HCT116 (cell line): ENCODE data around the gene ST3GAL2. TPM values are rescaled to one million over a fixed set of nuclear protein-coding genes. Genes with fewer than 3 reads are reported as not detected.

ENCODE experiments used
- ATAC-seq: fragments of 200-7000 bp; cut with Tn5 transposase; 2 replicates; pipeline ENCODE4 v1.9.1; 2020; ENCODE audit warnings: mild to moderate bottlenecking, moderate library complexity
- BruUV-seq: library from RNA; stranded (reverse); fragments of 400-500 nt; replicated peaks from 2 replicates; lab custom pipeline; 2021; lab: Mats Ljungman, UMichigan
- CTCF ChIA-PET: fragments of 300-600 bp; sonication (Branson Sonifier 250); formaldehyde crosslinking; loops from one replicate; lab custom pipeline; 2021; ENCODE audit warnings: antibody characterized with exemption; lab: Charles Lee
- POLR2A ChIA-PET: fragments of 300-600, 350-600 bp; sonication (Branson Sonifier 250); formaldehyde crosslinking; loops from one replicate; lab custom pipeline; 2021; ENCODE audit warnings: antibody characterized with exemption; lab: Charles Lee
- RAD21 ChIA-PET, 2 experiments: fragments of 300-600 bp; sonication (Branson Sonifier 250); formaldehyde crosslinking; loops; one replicate each; lab custom pipeline; 2023; ENCODE audit warnings: low total read pairs in 2 of 2; ENCODE audit not compliant: uncharacterized antibody in 2 of 2, unreplicated experiment in 2 of 2, low non-redundant PET in 1 of 2; lab: Charles Lee
- DNase-seq: peaks from one replicate; pipeline ENCODE4 v3.0.0-alpha.2; 2010; ENCODE audit warnings: low read depth, low spot score
- H2AFZ ChIP-seq: fragments of 200-600 bp; shearing (Covaris generic), sonication (generic); 2 replicates; pipeline ENCODE4 v1.6.1; 2017; ENCODE audit warnings: low read depth, mixed run types, mixed read lengths, antibody characterized with exemption, low read length; ENCODE audit not compliant: poor library complexity, severe bottlenecking
- H3K27ac ChIP-seq: 2 replicates; pipeline ENCODE4 v1.5.1; 2012; ENCODE audit warnings: low read depth, low read length
- H3K27me3 ChIP-seq: fragments of 200-600 bp; sonication (generic); 2 replicates; pipeline ENCODE4 v1.6.1; 2016; ENCODE audit warnings: mixed run types, low read length, mixed read lengths; ENCODE audit not compliant: insufficient read depth
- H3K36me3 ChIP-seq, 2 experiments: fragments of 200-500 bp in 1 of 2; fragments of 200-600 bp in 1 of 2; sonication (Bioruptor generic) in 1 of 2; sonication (generic) in 1 of 2; 2 replicates each; pipeline versions ENCODE4 v1.5.1 to v1.6.1; 2014 to 2016; ENCODE audit warnings: low read length in 2 of 2, inconsistent platforms in 1 of 2, mixed read lengths in 1 of 2, mixed run types in 1 of 2; ENCODE audit not compliant: insufficient read depth in 2 of 2, control insufficient read depth in 1 of 2
- H3K4me1 ChIP-seq, 2 experiments: fragments of 200-600 bp in 1 of 2; sonication (generic) in 1 of 2; 2 replicates each; pipeline versions ENCODE4 v1.5.1 to v1.6.1; 2012 to 2017; ENCODE audit warnings: low read length in 2 of 2, inconsistent platforms in 1 of 2, mild to moderate bottlenecking in 1 of 2, mixed read lengths in 1 of 2, mixed run types in 1 of 2, moderate library complexity in 1 of 2; ENCODE audit not compliant: insufficient read depth in 2 of 2, control insufficient read depth in 1 of 2
- H3K4me2 ChIP-seq: fragments of 200-600 bp; sonication (generic); 2 replicates; pipeline ENCODE4 v1.6.1; 2017; ENCODE audit warnings: mixed run types, low read length, mixed read lengths
- H3K4me3 ChIP-seq, 2 experiments: fragments of 200-600 bp in 1 of 2; sonication (generic) in 1 of 2; replicated peaks in 1 of 2; 2 replicates each; pipeline ENCODE4 v1.5.1; 2011 to 2016; ENCODE audit warnings: low read length in 2 of 2, control low read depth in 1 of 2, low read depth in 1 of 2, mild to moderate bottlenecking in 1 of 2, mixed read lengths in 1 of 2, mixed run types in 1 of 2
- H3K79me2 ChIP-seq: fragments of 200-600 bp; sonication (generic); 2 replicates; pipeline ENCODE4 v1.6.1; 2017; ENCODE audit warnings: mild to moderate bottlenecking, mixed run types, low read length, moderate library complexity, mixed read lengths; ENCODE audit not compliant: insufficient read depth
- H3K9ac ChIP-seq: fragments of 200-600 bp; sonication (generic); 2 replicates; pipeline ENCODE4 v1.6.1; 2016; ENCODE audit warnings: low read length, mixed read lengths
- H3K9me2 ChIP-seq: fragments of 200-600 bp; sonication (generic), shearing (Covaris generic); 2 replicates; pipeline ENCODE4 v1.6.1; 2017; ENCODE audit warnings: mixed run types, mild to moderate bottlenecking, moderate library complexity; ENCODE audit not compliant: insufficient read depth
- H3K9me3 ChIP-seq, 2 experiments: fragments of 200-500 bp in 1 of 2; fragments of 200-600 bp in 1 of 2; sonication (Bioruptor generic) in 1 of 2; sonication (generic) in 1 of 2; 2 replicates each; pipeline ENCODE4 v1.6.1; 2014 to 2017; ENCODE audit warnings: low read length in 2 of 2, mixed read lengths in 2 of 2, inconsistent platforms in 1 of 2, low read depth in 1 of 2, mild to moderate bottlenecking in 1 of 2, mixed run types in 1 of 2, moderate library complexity in 1 of 2; ENCODE audit not compliant: control insufficient read depth in 1 of 2, insufficient read depth in 1 of 2
- H4K20me1 ChIP-seq: fragments of 200-600 bp; sonication (generic), shearing (Covaris generic); 2 replicates; pipeline ENCODE4 v1.6.1; 2017; ENCODE audit warnings: mixed run types, mild to moderate bottlenecking, moderate library complexity; ENCODE audit not compliant: insufficient read depth
- ATF3 ChIP-seq: IDR thresholded peaks from 2 replicates; pipeline ENCODE4 v1.6.1; 2012
- CBX3 ChIP-seq: IDR thresholded peaks from 2 replicates; pipeline ENCODE4 v1.6.1; 2012; ENCODE audit warnings: low read depth
- CEBPB ChIP-seq: IDR thresholded peaks from 2 replicates; pipeline ENCODE4 v1.6.1; 2012; ENCODE audit warnings: low read depth
- EGR1 ChIP-seq: IDR thresholded peaks from 2 replicates; pipeline ENCODE4 v1.6.1; 2012; ENCODE audit warnings: low read depth
- EZH2phosphoT487 ChIP-seq: fragments of 200-600 bp; IDR thresholded peaks from 2 replicates; pipeline ENCODE4 v1.6.1; 2018; ENCODE audit warnings: antibody characterized with exemption, borderline replicate concordance
- MAX ChIP-seq: IDR thresholded peaks from 2 replicates; pipeline ENCODE4 v1.6.1; 2012
- SP1 ChIP-seq: IDR thresholded peaks from 2 replicates; pipeline ENCODE4 v1.6.1; 2012; ENCODE audit warnings: low read depth
- TCF7L2 ChIP-seq: IDR thresholded peaks from 2 replicates; pipeline ENCODE4 v1.7.0; 2011; ENCODE audit warnings: borderline replicate concordance, inconsistent platforms; ENCODE audit not compliant: insufficient read depth, insufficient read length; ENCODE audit errors: extremely low read depth
- YY1 ChIP-seq: IDR thresholded peaks from 2 replicates; pipeline ENCODE4 v1.6.1; 2011; ENCODE audit warnings: low read length, low read depth, moderate library complexity, mild to moderate bottlenecking; ENCODE audit not compliant: insufficient replicate concordance; ENCODE audit errors: extremely low read depth
- ZBTB33 ChIP-seq: IDR thresholded peaks from 2 replicates; pipeline ENCODE4 v1.6.1; 2011; ENCODE audit warnings: mild to moderate bottlenecking, low read length, moderate library complexity; ENCODE audit not compliant: insufficient replicate concordance; ENCODE audit errors: extremely low read depth
- ZNF274 ChIP-seq: fragments of 200-500 bp; sonication (Bioruptor generic); IDR thresholded peaks from 2 replicates; pipeline ENCODE4 v1.6.1; 2014; ENCODE audit warnings: mild to moderate bottlenecking, low read depth, low read length, inconsistent platforms
- intact Hi-C: fragments of 100-400 bp; cut with micrococcal nuclease; formaldehyde crosslinking; loops from 2 replicates; pipeline ENCODE4 v1.10.0; 2022
- total RNA-seq: library from RNA; stranded (reverse); gene quantifications from one replicate; pipeline ENCODE4 v1.2.1, GENCODE V29; 2021; ENCODE audit not compliant: unreplicated experiment
- TF ChIP-seq, protein P1 (sequence below): IDR thresholded peaks from 2 replicates; pipeline ENCODE4 v1.6.1; 2012; ENCODE audit warnings: low read depth
- TF ChIP-seq, protein P2 (sequence below), 3 experiments: fragments of 200-600 bp in 1 of 3; sonication (generic) in 1 of 3; IDR thresholded peaks in 2 of 3; conservative IDR thresholded peaks in 1 of 3; 2 replicates each; pipeline ENCODE4 v1.5.1; 2012 to 2017; ENCODE audit warnings: low read depth in 2 of 3, low read length in 2 of 3, antibody characterized with exemption in 1 of 3, borderline replicate concordance in 1 of 3, control low read depth in 1 of 3, mild to moderate bottlenecking in 1 of 3, mixed read lengths in 1 of 3, mixed run types in 1 of 3, moderate library complexity in 1 of 3; ENCODE audit not compliant: insufficient read depth in 1 of 3

Gene ST3GAL2
- total RNA-seq, 1 experiment from 2014 or later = 9.5 TPM

DNA sequence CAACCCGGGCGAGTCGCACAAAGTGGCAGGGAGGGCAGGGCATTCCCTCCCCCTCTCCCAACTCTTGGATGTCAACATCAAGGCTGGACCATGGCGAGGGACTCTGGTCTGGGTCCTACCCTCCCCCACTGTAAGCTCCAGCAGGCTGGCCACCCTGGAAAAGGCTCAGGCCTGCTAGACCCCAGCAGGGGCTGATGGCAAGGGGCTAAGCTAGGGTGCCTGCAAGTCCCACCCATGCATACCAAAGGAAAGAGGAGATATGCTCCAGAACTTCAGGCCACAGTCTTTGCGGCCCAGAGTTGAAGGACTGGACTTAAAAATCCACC is 19.9 kb downstream of the ST3GAL2 start:
- TF ChIP-seq EGR1 (no peak), SP1 (no peak), YY1 (no peak), CEBPB (no peak), ZNF274 (no peak), MAX (no peak), TCF7L2 (no peak), EZH2phosphoT487 (no peak), ATF3 (no peak), ZBTB33 (no peak), CBX3 (no peak)
- TF ChIP-seq, protein P1, sequence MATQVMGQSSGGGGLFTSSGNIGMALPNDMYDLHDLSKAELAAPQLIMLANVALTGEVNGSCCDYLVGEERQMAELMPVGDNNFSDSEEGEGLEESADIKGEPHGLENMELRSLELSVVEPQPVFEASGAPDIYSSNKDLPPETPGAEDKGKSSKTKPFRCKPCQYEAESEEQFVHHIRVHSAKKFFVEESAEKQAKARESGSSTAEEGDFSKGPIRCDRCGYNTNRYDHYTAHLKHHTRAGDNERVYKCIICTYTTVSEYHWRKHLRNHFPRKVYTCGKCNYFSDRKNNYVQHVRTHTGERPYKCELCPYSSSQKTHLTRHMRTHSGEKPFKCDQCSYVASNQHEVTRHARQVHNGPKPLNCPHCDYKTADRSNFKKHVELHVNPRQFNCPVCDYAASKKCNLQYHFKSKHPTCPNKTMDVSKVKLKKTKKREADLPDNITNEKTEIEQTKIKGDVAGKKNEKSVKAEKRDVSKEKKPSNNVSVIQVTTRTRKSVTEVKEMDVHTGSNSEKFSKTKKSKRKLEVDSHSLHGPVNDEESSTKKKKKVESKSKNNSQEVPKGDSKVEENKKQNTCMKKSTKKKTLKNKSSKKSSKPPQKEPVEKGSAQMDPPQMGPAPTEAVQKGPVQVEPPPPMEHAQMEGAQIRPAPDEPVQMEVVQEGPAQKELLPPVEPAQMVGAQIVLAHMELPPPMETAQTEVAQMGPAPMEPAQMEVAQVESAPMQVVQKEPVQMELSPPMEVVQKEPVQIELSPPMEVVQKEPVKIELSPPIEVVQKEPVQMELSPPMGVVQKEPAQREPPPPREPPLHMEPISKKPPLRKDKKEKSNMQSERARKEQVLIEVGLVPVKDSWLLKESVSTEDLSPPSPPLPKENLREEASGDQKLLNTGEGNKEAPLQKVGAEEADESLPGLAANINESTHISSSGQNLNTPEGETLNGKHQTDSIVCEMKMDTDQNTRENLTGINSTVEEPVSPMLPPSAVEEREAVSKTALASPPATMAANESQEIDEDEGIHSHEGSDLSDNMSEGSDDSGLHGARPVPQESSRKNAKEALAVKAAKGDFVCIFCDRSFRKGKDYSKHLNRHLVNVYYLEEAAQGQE = no peak
- TF ChIP-seq, protein P2, sequence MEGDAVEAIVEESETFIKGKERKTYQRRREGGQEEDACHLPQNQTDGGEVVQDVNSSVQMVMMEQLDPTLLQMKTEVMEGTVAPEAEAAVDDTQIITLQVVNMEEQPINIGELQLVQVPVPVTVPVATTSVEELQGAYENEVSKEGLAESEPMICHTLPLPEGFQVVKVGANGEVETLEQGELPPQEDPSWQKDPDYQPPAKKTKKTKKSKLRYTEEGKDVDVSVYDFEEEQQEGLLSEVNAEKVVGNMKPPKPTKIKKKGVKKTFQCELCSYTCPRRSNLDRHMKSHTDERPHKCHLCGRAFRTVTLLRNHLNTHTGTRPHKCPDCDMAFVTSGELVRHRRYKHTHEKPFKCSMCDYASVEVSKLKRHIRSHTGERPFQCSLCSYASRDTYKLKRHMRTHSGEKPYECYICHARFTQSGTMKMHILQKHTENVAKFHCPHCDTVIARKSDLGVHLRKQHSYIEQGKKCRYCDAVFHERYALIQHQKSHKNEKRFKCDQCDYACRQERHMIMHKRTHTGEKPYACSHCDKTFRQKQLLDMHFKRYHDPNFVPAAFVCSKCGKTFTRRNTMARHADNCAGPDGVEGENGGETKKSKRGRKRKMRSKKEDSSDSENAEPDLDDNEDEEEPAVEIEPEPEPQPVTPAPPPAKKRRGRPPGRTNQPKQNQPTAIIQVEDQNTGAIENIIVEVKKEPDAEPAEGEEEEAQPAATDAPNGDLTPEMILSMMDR (IDR thresholded peaks at IDR 0.05 in 2 of 3, conservative IDR thresholded peaks at IDR 0.05 in 1 of 3; ENCODE audit: borderline replicate concordance in 1 of 3, insufficient read depth in 1 of 3, low read depth in 2 of 3, low read length in 2 of 3) = no peak
- TF ChIP-seq, all 23 proteins: peak for 0
- Histone ChIP-seq H3K27me3 (no peaks in the 10 kb centered on the region), H3K4me3 (no peak overlapping the region), H3K27ac (no peak overlapping the region), H3K79me2 (no peaks in the 10 kb centered on the region), H2AFZ (no peak overlapping the region), H3K9me3 (no peaks in the 10 kb centered on the region), H4K20me1 (no peaks in the 10 kb centered on the region), H3K36me3 (no peaks in the 10 kb centered on the region), H3K4me1 (peaks cover 0 to 20% of the 10 kb centered on the region in 2 experiments; a peak in 2 of 4 replicates), H3K4me2 (no peak overlapping the region), H3K9me2 (no peaks in the 10 kb centered on the region), H3K9ac (no peak overlapping the region)
- RAD21 ChIA-PET = no interaction called here
- DNase-seq (no peak), ATAC-seq (no peak)
- CTCF ChIA-PET = no interaction called here
- POLR2A ChIA-PET = no interaction called here
- no TSS peak for BruUV-seq
- intact Hi-C loops = no loop called here
